Measurements from ENCODE around the gene DTYMK.

- TF ChIP-seq CTCF (IDR thresholded peaks at IDR 0.05) (no peak), POLR2A (IDR thresholded peaks at IDR 0.05) (no peak)
Measured at GRCh38 chr2:241638940-241639339, 47.7 kb downstream of the DTYMK start.
